K562 (cell line): ENCODE measurements around the gene MRPL11. TPM values are rescaled to one million over a fixed set of nuclear protein-coding genes. Genes with fewer than 3 reads are reported as not detected.

Source experiments
- AFF4 ChIP-seq: sonication (generic); formaldehyde crosslinking; IDR thresholded peaks from 2 replicates; pipeline ENCODE4 v1.8.0; 2023; ENCODE audit warnings: mild to moderate bottlenecking, missing genetic modification reagents
- BHLHE40 ChIP-seq: IDR thresholded peaks from 2 replicates; pipeline ENCODE4 v1.6.1; 2011; ENCODE audit warnings: low read length, improper control_type of control experiment
- C11orf30 ChIP-seq: fragments of 450-650 bp; IDR thresholded peaks from 2 replicates; pipeline ENCODE4 v1.6.1; 2016; ENCODE audit warnings: low read depth, mild to moderate bottlenecking
- CUX1 ChIP-seq: fragments of 200-800 bp; sonication (Bioruptor generic); IDR thresholded peaks from 2 replicates; pipeline ENCODE4 v1.6.1; 2016; ENCODE audit warnings: missing genetic modification characterization, missing compliant biosample characterization
- DIDO1 ChIP-seq: fragments of 450-650 bp; IDR thresholded peaks from 2 replicates; pipeline ENCODE4 v1.6.1; 2016; ENCODE audit warnings: low read depth, missing biosample characterization, missing genetic modification characterization
- EP400 ChIP-seq: fragments of 450-650 bp; IDR thresholded peaks from 2 replicates; pipeline ENCODE4 v1.6.1; 2017; ENCODE audit warnings: antibody characterized with exemption, mild to moderate bottlenecking, moderate library complexity
- ESRRA ChIP-seq: fragments of 450-650 bp; IDR thresholded peaks from 2 replicates; pipeline ENCODE4 v1.6.1; 2014; ENCODE audit warnings: low read depth, mild to moderate bottlenecking, moderate library complexity, borderline replicate concordance
- FOXJ3 ChIP-seq: sonication (generic); formaldehyde crosslinking; IDR thresholded peaks from 2 replicates; pipeline ENCODE4 v1.4.0; 2020; ENCODE audit warnings: mild to moderate bottlenecking, missing genetic modification reagents
- ILK ChIP-seq: fragments of 450-650 bp; IDR thresholded peaks from 2 replicates; pipeline ENCODE4 v1.6.1; 2016; ENCODE audit warnings: missing genetic modification characterization, low read depth, mild to moderate bottlenecking, missing compliant biosample characterization, moderate library complexity, borderline replicate concordance
- KDM1A ChIP-seq, 2 experiments: fragments of 450-650 bp; IDR thresholded peaks; 2 replicates each; pipeline ENCODE4 v1.6.1; 2016; ENCODE audit warnings: mild to moderate bottlenecking in 2 of 2
- KDM2B ChIP-seq: fragments of 250-450 bp; sonication (Bioruptor Pico); IDR thresholded peaks from 2 replicates; pipeline ENCODE4 v1.8.0; 2021; ENCODE audit warnings: mild to moderate bottlenecking, moderate library complexity
- PTRF ChIP-seq: fragments of 450-650 bp; IDR thresholded peaks from 2 replicates; pipeline ENCODE4 v1.6.1; 2016; ENCODE audit warnings: mild to moderate bottlenecking, missing genetic modification characterization, missing compliant biosample characterization
- RAD21 ChIP-seq, 2 experiments: fragments of 250-450 bp in 1 of 2; fragments of 450-650 bp in 1 of 2; sonication (Bioruptor Pico) in 1 of 2; formaldehyde crosslinking in 1 of 2; IDR thresholded peaks in 1 of 2; conservative IDR thresholded peaks in 1 of 2; 2 replicates each; pipeline versions ENCODE4 v1.4.0 to v1.8.0; 2020 to 2022; ENCODE audit warnings: mild to moderate bottlenecking in 2 of 2, moderate library complexity in 1 of 2
- RB1 ChIP-seq: fragments of 450-650 bp; IDR thresholded peaks from 2 replicates; pipeline ENCODE4 v1.6.1; 2017; ENCODE audit warnings: low read depth, mild to moderate bottlenecking
- ZNF354B ChIP-seq: fragments of 250-450 bp; sonication (Bioruptor Pico); IDR thresholded peaks from 2 replicates; pipeline ENCODE4 v1.4.0; 2020
- ZNF512 ChIP-seq: IDR thresholded peaks from 2 replicates; pipeline ENCODE4 v1.6.1; 2016; ENCODE audit warnings: missing genetic modification characterization, missing compliant biosample characterization
- ZNF778 ChIP-seq: fragments of 450-650 bp; formaldehyde crosslinking; IDR thresholded peaks from 2 replicates; pipeline ENCODE4 v1.4.0; 2020; ENCODE audit warnings: mild to moderate bottlenecking, moderate library complexity
- polyA plus RNA-seq, 8 experiments: library from polyadenylated mRNA; depleted of rRNA in 4 of 8; stranded (reverse) in 5 of 8; unstranded in 3 of 8; fragments of >200 nt; fragmentation: Nextera tagmentation in 2 of 8; fragmentation: Illumina TruSeq in 1 of 8; extraction: Ambion mirVana in 2 of 8; extraction: Trizol in 1 of 8; gene quantifications; 2 replicates each; pipeline versions ENCODE4 v1.2.1 to v1.2.3, GENCODE V29; 2011 to 2014; ENCODE audit warnings: inconsistent platforms in 1 of 8, missing spikeins in 1 of 8
- total RNA-seq, 7 experiments: library from RNA; depleted of rRNA in 6 of 7; stranded (reverse); fragments of >200 nt in 6 of 7; fragmentation: Illumina TruSeq in 2 of 7; extraction: Trizol in 2 of 7; gene quantifications; 2 replicates each; pipeline versions ENCODE4 v1.2.1 to v1.2.3, GENCODE V29; 2011 to 2021; ENCODE audit warnings: low replicate concordance in 1 of 7

The MRPL11 gene
- total and polyA plus RNA-seq, 9 of the 15 experiments (the other 6 are each of a cell fraction or from before 2014, with no cell fraction given), result 33.0 to 173 (median 91.9) TPM

- TF ChIP-seq RB1, result peak; percentile 39; the same call in 1 of the 2 replicates
- TF ChIP-seq ESRRA, result no peak
- TF ChIP-seq ZNF354B (CRISPR knock-in tag), result no peak
- TF ChIP-seq KDM2B (CRISPR knock-in tag), result no peak
- peak; percentile 72; the same call in 1 of the 2 replicates for TF ChIP-seq AFF4 (CRISPR knock-in tag)
- TF ChIP-seq RAD21 (CRISPR knock-in tag; conservative IDR thresholded peaks at IDR 0.05 in 1 of 2, IDR thresholded peaks at IDR 0.05 in 1 of 2), result peak in 1 of 2 experiments; percentile 51; a peak in 2 of 4 replicates
- TF ChIP-seq C11orf30, result no peak
- TF ChIP-seq PTRF (tag), result no peak
- no peak for TF ChIP-seq KDM1A (IDR thresholded peaks at IDR 0.05)
- no peak for TF ChIP-seq BHLHE40
- no peak for TF ChIP-seq ZNF778
- TF ChIP-seq EP400, result no peak
- no peak for TF ChIP-seq FOXJ3
- no peak for TF ChIP-seq ZNF512 (tag)
- TF ChIP-seq DIDO1, result no peak
- TF ChIP-seq CUX1 (CRISPR knock-in tag), result no peak
- TF ChIP-seq ILK (tag), result no peak
Measured at GRCh38 chr11:66418168-66418985, 20.3 kb downstream of the MRPL11 start (continued).
